Measurements from ENCODE around the gene ODAD3. TPM values are rescaled to one million over a fixed set of nuclear protein-coding genes. Genes with fewer than 3 reads are reported as not detected.

The ODAD3 gene
- total and polyA plus RNA-seq, 10 of the 15 experiments (the other 5 are each of a cell fraction or from before 2014, with no cell fraction given) = 0.11 to 0.39 (median 0.28) TPM; not detected in 7

DNA sequence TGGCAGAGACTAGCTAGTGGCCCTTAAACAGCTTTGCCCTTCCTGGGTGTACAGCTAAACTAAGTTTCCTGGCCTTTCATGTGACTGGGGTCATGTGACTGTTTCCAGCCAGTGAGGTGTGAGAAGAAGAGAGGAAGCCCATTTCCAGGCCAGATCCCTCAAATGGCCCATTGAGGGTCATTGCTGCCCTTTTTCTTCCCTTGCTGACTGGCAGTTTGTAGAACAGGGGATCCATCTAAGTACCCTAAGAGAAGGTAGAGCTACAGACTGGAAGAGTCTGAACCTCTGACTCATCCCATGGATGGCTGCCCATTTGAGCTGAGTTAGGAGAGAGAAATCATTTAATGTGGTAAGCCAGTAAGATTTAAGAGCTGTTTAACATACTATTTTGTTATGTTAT lies 57.7 kb downstream of the ODAD3 start (continued):
- TF ChIP-seq NFYB (IDR thresholded peaks at IDR 0.05; ENCODE audit: insufficient read depth, low read depth, low read length) (peak; percentile 67), SPI1 (IDR thresholded peaks at IDR 0.05; ENCODE audit: borderline replicate concordance, insufficient read depth, low read depth, low read length) (peak; percentile 56; the same call in 1 of the 2 replicates), ATF3 (IDR thresholded peaks at IDR 0.05; ENCODE audit: borderline replicate concordance, extremely low read depth, low read depth, low read length) (peak; percentile 80; the same call in 1 of the 2 replicates), SRF (IDR thresholded peaks at IDR 0.05; ENCODE audit: low read depth in 2 of 2, low read length in 2 of 2) (peak in 1 of 2 experiments; percentile 59; a peak in 2 of 4 replicates), CBFB (IDR thresholded peaks at IDR 0.05; ENCODE audit: low read depth) (no peak), BCLAF1 (IDR thresholded peaks at IDR 0.05) (no peak), MTA3 (IDR thresholded peaks at IDR 0.05; ENCODE audit: borderline replicate concordance, low read length) (0 out of 2 replicates have a peak, but pooled peaks have one; percentile 34), USF2 (IDR thresholded peaks at IDR 0.05; ENCODE audit: borderline replicate concordance, low read depth, low read length) (peak; percentile 93), YBX1 (IDR thresholded peaks at IDR 0.05) (no peak)
- TF ChIP-seq, protein P1, sequence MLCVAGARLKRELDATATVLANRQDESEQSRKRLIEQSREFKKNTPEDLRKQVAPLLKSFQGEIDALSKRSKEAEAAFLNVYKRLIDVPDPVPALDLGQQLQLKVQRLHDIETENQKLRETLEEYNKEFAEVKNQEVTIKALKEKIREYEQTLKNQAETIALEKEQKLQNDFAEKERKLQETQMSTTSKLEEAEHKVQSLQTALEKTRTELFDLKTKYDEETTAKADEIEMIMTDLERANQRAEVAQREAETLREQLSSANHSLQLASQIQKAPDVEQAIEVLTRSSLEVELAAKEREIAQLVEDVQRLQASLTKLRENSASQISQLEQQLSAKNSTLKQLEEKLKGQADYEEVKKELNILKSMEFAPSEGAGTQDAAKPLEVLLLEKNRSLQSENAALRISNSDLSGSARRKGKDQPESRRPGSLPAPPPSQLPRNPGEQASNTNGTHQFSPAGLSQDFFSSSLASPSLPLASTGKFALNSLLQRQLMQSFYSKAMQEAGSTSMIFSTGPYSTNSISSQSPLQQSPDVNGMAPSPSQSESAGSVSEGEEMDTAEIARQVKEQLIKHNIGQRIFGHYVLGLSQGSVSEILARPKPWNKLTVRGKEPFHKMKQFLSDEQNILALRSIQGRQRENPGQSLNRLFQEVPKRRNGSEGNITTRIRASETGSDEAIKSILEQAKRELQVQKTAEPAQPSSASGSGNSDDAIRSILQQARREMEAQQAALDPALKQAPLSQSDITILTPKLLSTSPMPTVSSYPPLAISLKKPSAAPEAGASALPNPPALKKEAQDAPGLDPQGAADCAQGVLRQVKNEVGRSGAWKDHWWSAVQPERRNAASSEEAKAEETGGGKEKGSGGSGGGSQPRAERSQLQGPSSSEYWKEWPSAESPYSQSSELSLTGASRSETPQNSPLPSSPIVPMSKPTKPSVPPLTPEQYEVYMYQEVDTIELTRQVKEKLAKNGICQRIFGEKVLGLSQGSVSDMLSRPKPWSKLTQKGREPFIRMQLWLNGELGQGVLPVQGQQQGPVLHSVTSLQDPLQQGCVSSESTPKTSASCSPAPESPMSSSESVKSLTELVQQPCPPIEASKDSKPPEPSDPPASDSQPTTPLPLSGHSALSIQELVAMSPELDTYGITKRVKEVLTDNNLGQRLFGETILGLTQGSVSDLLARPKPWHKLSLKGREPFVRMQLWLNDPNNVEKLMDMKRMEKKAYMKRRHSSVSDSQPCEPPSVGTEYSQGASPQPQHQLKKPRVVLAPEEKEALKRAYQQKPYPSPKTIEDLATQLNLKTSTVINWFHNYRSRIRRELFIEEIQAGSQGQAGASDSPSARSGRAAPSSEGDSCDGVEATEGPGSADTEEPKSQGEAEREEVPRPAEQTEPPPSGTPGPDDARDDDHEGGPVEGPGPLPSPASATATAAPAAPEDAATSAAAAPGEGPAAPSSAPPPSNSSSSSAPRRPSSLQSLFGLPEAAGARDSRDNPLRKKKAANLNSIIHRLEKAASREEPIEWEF (IDR thresholded peaks at IDR 0.05; ENCODE audit: insufficient replicate concordance, low read depth, low read length) = no peak
- TF ChIP-seq, protein P2, sequence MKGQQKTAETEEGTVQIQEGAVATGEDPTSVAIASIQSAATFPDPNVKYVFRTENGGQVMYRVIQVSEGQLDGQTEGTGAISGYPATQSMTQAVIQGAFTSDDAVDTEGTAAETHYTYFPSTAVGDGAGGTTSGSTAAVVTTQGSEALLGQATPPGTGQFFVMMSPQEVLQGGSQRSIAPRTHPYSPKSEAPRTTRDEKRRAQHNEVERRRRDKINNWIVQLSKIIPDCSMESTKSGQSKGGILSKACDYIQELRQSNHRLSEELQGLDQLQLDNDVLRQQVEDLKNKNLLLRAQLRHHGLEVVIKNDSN (IDR thresholded peaks at IDR 0.05; ENCODE audit: borderline replicate concordance, extremely low read length, insufficient read depth, low read depth, low read length) = peak; percentile 84

Data from GM12878 (cell line).